Measurements from ENCODE around the gene SHISA7.
"Not testable (repeated sequence)": the region's sequence is repeated elsewhere in the genome, so short reads cannot be mapped to it uniquely, and the experiment has no call there.

- TF ChIP-seq EP300 (IDR thresholded peaks at IDR 0.05); CTCF (IDR thresholded peaks at IDR 0.05); POLR2A (IDR thresholded peaks at IDR 0.05; ENCODE audit: low read depth); POLR2AphosphoS5 (IDR thresholded peaks at IDR 0.05): not testable (repeated sequence)
Observed at GRCh38 chr19:55421281-55421680, 21.8 kb downstream of the SHISA7 start.

Measured in esophagus muscularis mucosa (tissue), 4 donors.